ENCODE measurements around the gene SLC22A15.
"Not testable (repeated sequence)": the region's sequence is repeated elsewhere in the genome, so short reads cannot be mapped to it uniquely, and the experiment has no call there.

Gene SLC22A15

DNA sequence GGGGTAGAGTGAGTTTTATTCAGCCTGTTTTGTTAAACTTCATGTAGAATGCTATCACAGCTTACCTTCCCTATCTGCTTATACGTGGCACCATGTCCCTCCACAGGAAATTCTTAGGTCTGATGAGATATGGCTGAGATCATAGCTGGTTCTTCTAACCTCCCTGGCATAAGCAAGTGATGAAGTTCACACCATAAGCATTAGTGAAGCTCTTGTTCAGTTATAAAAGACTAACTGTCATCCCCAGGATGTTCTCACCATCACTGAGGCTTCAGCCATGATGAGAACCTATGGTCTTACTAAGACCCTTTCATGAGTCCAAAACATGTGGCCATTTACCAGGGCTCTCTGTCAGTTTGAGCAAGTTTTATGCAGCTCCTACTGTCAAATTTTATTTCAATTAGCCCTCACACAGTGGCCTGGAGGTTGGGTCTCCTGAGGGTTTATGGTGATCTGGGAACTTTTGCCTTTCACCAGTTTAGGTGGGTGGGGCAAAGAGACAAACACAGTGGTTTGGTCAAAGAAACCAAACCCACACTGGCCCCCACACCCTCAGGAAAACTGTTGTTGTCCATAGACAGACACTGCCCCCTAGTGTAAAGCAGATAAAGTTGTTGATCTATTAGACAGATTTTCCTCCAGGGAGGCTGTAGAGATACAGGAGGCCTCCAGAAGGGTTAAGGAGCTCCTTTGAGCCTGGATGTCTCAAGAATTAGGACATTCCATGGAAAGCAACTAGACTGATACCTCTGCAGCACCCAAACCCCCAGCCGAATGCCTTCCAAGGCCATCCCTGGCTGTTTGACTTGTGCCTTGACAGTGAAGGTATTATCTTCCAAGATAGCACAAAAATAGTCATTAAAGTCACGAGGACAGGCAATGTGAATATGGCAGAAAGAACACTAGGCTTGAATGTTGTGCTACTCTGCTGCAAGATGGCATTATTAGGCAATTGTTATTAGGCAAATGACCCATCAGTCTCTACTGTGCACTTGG is 5.0 kb downstream of the SLC22A15 start:
- DNase-seq: peak; percentile 62

DNA sequence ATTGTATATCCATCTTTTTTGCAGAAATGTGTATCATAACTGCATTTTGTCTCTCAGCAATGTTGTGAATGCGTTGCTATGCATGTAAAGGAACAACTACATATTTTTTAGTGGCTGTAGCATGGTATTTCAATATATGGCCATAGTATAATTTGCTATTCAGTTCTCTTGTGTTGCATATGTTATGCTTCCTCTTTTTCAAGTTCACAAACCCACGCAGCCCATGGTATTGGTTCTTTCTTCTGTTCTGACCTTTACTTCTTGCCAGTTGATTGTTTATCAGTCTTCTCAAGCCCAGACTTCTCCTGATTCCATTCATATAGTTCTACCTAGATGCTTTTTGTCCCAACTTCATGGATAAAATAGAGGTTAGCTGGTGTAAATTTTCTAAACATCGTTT is 6.1 kb downstream of the SLC22A15 start:
- no peak for DNase-seq

DNA sequence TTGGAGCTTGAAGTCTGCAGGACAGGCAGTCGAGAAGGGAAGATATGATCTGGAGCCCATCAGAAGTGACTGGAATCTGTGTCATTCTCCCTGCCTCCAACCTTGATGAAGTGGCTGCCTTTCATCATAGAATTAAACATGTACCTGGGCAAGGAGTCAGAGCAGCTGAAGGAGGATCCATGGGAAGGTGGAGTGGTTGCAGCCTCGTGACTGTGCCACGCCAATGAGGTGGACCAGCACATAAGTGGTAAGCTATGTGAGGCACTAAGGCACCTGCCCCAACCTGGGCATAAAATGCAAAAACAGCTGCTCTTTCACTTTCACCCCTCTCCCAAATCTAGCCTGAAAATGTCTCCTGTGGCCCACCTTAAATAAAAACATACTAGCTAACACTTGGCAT is 7.3 kb downstream of the SLC22A15 start:
- DNase-seq: no peak

DNA sequence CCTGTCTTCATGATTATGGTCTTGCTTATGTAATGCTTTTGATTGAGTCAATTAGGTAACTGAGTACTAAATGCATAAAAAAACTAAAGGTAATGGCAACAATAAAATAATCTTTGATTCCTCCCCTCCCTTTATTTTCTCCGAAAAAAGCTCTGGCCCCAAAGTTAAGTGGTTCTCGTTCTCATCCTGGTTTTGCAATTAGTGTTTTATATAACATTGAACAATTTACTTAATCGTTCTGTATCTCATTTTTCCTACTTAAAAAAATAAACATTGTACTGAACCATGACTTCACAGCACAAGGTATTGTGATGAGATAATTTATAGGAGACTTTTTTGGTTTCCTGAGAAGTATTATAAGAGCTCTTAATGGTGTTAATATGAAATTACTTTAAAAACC is 11.3 kb downstream of the SLC22A15 start:
- DNase-seq: no peak

DNA sequence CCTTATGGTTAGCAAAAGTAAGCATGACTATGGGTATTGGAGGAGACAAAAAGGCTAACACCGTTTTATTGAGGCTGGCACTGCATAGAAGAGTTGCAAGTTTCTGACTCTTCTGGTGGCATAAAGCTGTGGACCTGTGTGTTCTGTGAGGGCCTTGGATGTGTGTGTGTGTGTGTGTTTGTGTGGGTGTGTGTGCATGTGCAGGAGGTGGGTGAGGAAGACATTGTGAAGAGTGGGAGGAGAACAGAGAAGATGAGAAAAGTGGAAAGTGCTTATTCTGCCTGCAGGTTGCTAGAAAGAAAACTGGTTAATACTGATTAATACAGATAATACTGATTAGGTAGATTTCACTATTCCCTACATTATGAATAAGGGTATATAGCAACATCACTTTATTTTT is 12.6 kb downstream of the SLC22A15 start:
- no peak for DNase-seq

DNA sequence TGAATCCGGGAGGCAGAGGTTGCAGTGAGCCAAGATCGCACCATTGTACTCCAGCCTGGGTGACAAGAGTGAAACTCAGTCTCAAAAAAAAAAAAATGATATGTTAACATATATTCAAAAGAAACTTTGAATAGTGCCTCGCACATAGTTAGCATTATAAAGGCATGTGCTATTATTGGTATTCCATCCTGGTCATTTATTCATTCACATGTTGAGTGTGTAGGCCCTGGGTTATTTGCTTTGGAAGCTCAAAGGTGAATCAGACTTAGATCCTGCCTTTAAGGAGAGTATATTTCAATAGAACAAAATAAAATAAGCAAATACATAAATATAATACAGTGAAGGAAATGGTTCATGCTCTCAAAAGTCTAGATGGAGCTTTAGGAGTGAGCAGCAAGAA is 13.4 kb downstream of the SLC22A15 start:
- no peak for DNase-seq

DNA sequence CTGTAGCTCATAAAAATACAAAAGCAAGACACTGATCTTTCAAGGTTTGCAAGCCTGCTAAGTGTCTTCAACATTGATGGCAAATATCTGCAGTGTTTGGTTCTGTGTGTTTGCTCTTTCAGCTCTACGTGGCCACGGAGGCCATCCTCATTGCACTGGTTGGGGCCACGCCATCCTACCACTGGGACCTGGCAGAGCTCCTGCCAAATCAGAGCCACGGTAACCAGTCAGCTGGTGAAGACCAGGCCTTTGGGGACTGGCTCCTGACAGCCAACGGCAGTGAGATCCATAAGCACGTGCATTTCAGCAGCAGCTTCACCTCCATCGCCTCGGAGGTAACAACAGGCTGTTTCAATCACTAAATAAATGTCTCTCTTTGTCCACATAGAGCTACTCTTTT is 15.6 kb downstream of the SLC22A15 start:
- no peak for DNase-seq

DNA sequence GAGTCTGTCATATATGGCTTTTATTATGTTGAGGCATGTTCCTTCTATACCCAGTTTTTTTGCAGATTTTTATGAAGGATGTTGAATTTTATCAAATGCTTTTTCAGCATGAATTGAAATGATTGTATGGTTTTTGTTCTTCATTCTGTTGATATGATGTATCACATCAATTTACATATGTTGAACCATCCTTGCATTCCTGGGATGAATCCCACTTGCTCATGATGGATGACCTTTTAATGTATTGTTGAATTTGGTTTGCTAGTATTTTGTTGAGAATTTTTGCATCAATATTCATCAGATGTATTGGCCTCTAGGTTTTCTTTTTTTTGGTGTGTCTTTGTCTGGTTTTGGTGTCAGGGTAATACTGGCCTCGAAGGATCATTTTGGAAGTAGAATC is 21.6 kb downstream of the SLC22A15 start:
- not testable (repeated sequence) for DNase-seq

DNA sequence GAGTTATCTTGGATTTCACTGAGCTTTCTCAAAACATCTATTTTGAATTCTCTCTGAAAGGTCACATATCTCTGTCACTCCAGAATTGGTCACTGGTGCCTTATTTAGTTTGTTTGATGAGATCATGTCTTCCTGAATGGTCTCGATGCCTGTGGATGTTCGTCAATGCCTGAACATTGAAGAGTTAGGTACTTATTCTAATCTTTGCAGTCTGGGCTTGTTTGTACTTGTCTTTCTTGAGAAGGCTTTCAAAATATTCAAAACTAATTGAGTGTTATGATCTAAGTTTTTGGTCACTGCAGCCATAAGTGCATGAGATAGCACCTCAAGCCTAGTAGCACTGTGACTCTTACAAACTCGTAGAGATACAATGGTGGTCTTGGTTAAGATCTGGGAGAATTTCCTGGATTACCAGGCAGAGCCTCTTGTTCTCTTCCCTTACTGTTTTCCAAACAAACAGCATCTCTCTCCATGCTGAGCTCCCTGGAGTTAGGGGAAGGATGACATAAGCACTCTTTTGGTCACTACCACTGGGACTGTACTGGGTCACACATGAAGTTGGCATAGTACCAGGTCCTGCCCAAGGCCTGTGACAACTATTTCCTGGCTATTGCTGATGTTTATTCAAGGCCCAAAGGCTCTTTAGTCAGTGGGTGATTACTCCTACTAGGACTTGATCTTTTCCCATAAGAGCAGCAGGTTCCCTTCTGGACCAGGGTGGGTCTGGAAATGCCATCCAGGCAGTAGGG is 25.6 kb downstream of the SLC22A15 start:
- no peak for DNase-seq

DNA sequence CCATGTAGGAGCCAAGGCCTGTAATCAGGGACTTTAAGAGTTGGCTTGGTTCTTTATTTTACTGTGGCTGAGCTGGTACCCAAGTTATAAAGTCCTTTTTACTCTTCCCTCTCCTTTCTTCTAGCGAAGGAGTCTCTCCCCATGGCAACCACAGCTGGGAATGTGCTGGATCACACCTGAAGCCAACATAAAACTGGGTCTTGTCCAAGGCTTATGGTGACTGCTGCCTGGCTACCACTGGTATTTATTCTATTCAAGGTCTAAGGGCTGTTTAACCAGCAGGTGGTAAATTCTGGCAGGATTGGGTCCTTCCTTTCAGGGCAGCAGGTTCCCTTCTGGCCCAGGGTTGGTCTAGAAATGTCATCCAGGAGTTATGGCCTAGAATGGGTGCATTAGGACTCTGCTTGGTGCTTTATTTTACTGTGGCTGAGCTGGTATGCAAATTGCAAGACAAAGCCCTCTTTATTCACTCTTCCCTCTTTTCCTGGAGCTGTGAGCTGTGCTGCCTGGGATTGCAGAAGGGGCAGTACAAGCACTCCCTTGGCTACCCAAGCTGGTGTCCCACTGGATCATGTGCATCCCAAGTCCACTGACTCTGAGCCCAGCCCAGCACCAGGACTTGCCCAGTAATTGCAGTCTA is 26.6 kb downstream of the SLC22A15 start:
- DNase-seq: no peak

DNA sequence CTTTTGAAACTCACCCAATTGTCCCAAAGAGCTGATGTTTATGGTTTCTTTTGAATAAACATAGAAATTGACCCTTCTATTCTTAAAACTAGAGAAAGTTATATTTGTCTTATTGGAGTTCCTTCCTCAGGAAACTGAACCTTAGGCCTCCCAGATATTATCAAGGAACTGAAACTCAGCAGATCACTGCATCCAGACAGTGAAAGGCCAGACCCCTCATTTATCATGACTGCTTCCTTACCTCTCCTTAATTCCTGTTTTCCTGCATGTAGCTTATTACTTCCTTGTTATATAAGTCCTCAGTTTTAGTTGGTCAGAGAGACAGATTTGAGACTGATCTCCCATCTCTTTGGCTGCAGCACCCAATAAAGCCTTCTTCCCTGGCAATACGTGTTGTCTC is 27.5 kb downstream of the SLC22A15 start:
- no peak for DNase-seq

DNA sequence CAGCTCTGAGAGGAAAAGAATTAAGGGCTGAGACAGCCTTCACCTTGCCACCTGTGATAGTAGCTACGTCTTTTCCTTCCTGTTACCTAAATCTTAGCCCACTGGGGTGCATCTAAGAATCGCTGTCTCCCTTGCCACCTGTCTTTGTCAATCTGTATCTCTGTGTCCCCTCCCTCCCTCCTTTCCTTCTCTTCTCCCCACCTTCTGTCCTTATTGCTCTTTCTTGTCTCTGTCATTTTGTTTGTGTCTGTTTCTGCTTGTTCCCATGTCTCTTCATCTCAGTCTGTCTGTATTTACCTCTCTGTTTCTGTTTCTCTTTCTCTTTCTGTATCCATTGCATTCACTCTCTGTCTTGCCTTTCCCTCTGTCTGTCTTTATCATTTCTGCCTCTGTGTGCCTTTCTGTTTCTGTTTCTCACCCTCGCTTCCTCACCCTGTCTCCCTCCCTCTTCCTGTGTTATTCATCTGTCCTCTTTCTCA is 30.2 kb downstream of the SLC22A15 start:
- no peak for DNase-seq

DNA sequence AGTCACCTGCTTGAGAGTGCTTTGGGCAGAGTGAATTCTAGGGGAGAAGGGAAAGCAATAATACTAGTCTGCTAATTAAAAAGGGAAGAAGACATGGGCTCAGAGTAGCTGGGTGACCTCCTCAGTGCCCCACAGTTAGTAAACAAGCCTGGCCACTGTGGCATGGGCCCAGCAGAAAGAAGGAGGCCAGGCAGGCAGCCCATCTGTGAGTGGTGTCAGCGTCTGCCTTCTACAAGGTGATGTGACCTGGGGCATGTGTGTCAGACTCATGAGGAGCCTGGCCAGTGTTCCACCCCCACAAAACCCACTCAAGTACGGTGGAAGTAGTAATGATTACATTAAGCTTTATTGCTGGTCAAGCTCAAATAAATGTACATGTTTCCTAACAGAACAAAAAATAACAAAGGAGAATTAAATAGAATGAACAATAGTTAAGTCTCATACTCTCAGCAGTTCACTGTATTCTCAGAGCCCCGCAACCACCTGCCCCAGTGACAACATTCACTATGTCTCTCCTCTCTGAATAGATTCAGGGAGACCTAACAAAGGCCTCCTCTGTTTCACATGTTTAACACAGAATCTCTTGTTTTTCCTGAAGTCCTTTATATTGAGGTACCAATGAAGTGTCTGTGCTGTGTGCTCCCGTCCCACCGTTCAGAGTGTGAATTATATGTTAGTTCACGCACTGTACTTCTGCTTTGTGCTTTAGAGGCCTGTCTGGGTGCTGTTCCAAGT is 32.5 kb downstream of the SLC22A15 start:
- no peak for DNase-seq

DNA sequence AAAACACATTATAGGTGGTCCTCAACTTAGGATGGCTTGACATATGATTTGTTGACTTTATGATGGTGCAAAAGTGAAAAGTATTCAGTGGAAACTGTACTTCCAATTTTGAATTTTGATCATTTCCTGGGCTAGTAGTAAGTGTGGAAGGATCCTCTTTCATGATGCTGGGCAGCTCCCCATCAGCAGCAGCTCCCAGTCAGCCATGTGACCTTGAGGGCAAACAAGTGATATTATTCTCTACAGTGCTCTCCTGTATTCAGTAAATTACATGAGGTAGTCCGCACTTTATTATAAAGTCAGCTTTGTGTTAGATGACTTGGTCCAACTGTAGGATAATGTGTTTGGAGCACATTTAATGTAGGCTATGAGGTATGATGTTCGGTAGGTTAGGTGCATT is 36.4 kb downstream of the SLC22A15 start:
- no peak for DNase-seq

DNA sequence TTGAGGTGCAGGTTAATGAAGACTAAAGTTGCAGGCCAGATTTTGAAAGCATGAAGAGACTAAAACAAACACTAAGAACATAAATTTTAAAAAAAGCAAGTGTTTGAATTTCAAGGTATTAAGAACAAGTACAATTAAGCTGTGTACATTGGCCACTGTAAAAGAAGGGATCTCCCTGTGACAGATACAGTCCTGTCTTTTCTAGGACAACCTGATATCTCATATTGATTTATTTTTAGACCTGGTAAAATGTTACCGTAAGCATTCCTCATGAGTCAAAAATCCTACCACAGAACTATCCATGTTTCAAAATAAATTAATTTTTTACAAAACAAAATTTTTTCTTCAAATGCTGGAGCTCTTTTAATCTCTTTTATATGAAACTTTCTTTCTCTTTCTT is 39.4 kb downstream of the SLC22A15 start:
- DNase-seq: no peak

DNA sequence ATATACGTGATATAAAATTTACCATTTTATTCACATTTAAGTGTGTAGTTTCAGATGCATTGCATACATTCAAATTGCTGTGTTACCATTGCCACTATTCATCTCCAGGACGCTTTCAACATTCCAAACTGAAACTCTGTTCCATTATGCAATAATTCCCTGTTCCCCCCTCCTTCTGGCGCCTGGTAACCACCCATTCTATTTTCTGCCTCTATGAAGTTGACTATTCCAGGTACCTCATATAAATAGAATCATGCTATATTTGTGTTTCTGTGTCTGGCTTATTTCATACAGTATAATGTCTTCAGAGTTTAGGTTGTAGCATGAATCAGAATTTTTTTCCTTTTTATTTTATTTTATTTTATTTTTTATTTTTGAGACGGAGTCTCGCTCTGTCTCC is 41.7 kb downstream of the SLC22A15 start:
- DNase-seq: no peak

DNA sequence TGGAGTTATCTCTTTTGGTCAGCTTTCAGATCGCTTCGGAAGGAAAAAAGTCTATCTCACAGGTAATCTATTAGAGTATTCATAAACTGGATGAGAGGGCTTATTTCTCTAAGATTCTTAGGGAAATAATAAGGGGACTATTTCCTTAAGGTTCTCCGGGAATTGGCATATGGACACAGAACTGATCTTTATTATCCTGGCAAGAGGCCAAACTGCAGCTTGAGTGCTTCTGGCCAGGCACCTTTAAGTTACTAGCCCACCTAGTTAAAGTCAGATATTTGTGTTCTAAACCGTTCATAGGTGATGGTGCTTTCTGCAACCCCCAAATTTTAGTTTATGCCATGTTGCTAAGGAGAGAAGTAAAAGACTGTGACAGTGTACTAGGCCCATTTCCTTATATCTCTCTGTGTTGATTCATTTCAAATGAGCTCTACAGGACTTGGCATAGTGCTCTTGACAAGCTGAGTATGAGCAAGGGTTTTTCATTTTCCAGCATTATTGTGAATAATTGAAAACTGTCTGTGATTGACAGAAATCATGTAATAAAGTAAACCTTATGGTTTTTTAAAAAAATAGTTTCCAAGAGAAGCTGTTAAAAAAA is 43.4 kb downstream of the SLC22A15 start:
- DNase-seq: no peak

DNA sequence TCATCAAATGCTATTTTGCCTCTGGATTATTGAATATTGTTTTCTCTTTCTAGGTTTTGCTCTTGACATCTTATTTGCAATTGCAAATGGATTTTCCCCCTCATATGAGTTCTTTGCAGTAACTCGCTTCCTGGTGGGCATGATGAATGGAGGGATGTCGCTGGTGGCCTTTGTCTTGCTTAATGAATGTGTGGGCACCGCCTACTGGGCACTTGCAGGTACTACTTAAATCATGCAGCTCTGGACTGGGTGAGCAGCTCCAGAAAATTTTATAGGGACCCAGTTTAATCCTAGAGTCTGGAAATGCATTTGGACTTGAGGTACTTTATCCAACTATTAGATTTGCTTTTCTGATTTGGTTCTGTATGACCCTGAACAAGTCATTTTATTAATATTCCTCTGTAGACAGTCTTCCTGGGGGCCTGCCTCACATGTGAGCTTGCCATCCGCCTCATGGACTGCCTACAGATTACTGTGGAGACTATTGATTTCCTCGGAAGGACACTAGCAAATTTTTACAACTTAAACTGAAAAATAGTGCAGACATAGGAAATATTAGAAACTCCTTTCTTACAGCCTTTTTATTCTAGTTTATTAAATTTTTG is 44.5 kb downstream of the SLC22A15 start:
- peak; percentile 57 for DNase-seq

DNA sequence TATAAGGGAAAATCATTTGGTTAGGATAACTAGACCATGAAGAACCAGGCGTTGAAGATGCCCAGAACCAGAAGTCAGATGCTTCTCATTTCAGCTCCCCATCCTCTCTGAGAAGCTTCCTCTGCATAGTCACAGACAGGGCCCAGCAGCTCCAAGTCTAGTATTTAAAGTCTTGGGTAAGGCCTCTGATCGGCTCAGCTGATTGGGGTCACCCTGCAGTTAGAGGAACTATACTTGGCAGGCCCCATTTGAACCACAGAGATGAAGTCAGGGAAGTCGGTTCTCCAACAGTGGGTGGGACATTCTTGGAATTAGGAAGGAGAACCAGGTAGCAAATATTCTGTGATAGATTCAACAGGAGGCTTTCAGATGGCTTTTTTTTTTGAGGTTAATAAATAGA is 48.3 kb downstream of the SLC22A15 start:
- no peak for DNase-seq

DNA sequence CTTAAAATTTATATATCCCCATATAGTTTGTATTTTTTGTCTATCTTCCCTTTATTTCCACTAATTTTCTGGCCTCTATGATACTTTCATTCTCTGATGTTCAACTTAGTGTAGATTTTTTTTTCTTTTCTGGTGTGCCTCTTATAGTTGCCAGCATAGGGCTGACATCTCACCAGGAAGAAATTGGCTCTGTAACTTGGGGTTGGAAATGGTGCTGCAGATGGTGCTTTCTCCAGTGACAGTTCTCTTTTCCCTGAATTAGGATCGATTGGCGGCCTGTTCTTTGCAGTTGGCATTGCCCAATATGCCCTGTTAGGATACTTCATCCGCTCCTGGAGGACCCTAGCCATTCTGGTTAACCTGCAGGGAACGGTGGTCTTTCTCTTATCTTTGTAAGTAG is 50.3 kb downstream of the SLC22A15 start:
- DNase-seq: no peak

DNA sequence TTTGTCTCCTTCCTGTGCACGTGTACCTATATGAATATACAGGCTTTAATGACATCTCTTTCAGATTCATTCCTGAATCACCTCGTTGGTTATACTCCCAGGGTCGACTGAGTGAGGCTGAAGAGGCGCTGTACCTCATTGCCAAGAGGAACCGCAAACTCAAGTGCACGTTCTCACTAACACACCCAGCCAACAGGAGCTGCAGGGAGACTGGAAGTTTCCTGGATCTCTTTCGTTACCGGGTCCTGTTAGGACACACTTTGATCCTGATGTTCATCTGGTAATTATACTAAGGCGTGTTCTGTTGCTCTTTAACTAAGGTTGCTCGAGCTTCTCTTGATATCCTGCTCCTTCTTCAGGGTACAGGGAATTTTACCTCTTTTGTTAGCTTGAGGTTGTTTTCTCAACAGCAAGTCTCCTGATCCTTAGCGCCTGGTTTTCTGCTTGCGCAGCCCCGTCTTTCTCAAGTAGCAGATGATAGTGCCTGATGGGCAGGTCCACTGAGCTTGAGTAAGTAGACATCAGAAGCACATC is 55.1 kb downstream of the SLC22A15 start:
- DNase-seq: no peak

DNA sequence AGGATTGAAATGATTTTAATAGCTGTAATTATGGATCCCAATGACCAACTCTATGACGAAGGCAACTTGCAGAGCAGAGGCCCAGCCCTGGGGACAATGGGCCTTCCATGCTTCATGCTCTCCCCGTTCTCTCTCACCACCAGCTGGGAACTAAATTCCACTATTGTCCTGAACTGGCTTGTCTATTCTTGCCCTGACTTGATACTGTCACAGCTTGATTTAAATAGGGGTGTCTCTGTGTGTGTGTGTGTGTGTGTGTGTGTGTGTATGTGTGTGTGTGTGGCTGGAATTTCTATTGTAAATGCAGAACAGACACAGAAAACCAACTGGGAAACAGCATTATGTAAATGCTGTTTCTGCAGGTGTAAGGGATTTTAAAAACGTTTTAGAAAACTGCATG is 57.0 kb downstream of the SLC22A15 start:
- no peak for DNase-seq

All from fibroblast of upper back skin (primary cell).